Glutamatergic neuron (in vitro differentiated cells): ENCODE measurements around the gene MSI2. TPM values are rescaled to one million over a fixed set of nuclear protein-coding genes. Genes with fewer than 3 reads are reported as not detected.

Source experiments
- DNase-seq: peaks from one replicate; pipeline ENCODE4 v3.0.0; 2022
- H3K27ac Mint-ChIP-seq: one replicate; pipeline ENCODE4 v1.8.0; 2020; ENCODE audit warnings: mild to moderate bottlenecking, mixed read lengths, inconsistent platforms; ENCODE audit not compliant: unreplicated experiment
- H3K27me3 Mint-ChIP-seq: one replicate; pipeline ENCODE4 v1.8.0; 2020; ENCODE audit warnings: mild to moderate bottlenecking, moderate library complexity, mixed read lengths, inconsistent platforms; ENCODE audit not compliant: unreplicated experiment
- H3K36me3 Mint-ChIP-seq: one replicate; pipeline ENCODE4 v1.8.0; 2020; ENCODE audit warnings: mild to moderate bottlenecking, mixed read lengths, inconsistent platforms; ENCODE audit not compliant: unreplicated experiment
- H3K4me1 Mint-ChIP-seq: one replicate; pipeline ENCODE4 v1.8.0; 2020; ENCODE audit warnings: mild to moderate bottlenecking, low read depth, mixed read lengths, inconsistent platforms; ENCODE audit not compliant: unreplicated experiment
- H3K4me3 Mint-ChIP-seq: one replicate; pipeline ENCODE4 v1.8.0; 2020; ENCODE audit warnings: mild to moderate bottlenecking, mixed read lengths, inconsistent platforms; ENCODE audit not compliant: unreplicated experiment
- H3K9me3 Mint-ChIP-seq: one replicate; pipeline ENCODE4 v1.8.0; 2020; ENCODE audit warnings: mild to moderate bottlenecking, moderate library complexity, mixed read lengths, inconsistent platforms; ENCODE audit not compliant: unreplicated experiment
- total RNA-seq: library from RNA; stranded (reverse); fragmentation: NEBNext Ultra II Directional; extraction: Animal tissue kit (Norgen Biotek cat#: 25700); gene quantifications from one replicate; pipeline ENCODE4 v1.2.1, GENCODE V29; 2021; ENCODE audit not compliant: unreplicated experiment
- TF ChIP-seq, protein P1 (sequence below): fragments of 200-600 bp; sonication (generic); IDR thresholded peaks from one replicate; pipeline ENCODE4 v1.5.0; 2021; ENCODE audit not compliant: partially characterized antibody, unreplicated experiment

Gene MSI2
- total RNA-seq, 1 donor from 2014 or later: 141 TPM

DNA sequence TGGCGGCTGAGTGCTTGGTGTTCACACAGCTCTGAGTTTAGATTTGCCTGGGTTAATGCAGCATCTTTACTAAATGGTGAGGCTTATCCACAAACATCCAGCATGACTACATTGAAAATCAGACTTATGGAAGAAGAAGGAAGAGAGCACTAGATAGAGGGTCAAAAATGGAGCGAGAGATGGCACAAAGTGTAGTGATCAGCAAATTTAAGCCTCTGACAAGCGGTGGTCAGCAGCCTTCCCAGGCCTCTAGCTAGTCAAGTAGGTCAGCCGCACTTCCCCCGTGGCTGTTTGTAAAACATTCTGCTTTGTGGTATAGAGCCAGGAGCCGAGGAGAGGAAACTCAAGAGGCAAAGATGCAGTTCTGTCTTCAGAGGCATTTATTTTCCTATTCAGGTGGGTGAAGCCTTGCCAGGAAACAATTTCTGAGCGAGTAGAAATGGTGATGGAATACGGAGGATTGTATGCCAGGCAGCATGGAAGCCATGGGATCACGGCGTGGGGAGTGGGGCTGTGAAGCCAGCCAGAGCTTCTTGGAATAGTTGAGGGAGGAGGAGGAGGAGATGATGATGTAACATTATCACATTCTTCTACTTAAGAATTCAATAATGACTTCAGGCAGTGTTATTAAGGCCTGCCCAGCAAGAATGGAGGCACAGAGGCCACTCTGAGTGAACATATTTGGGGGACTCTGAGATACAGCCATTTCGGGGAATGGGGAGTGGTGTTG lies 118.9 kb downstream of the MSI2 start:
- no peak for DNase-seq
- Mint-ChIP-seq H3K27me3 (peaks cover 2% of the 10 kb centered on the region), H3K27ac (no peak overlapping the region), H3K9me3 (peaks cover 7% of the 10 kb centered on the region), H3K4me3 (no peak overlapping the region), H3K36me3 (peaks cover 10% of the 10 kb centered on the region), H3K4me1 (peaks cover 9% of the 10 kb centered on the region)
- TF ChIP-seq, protein P1, sequence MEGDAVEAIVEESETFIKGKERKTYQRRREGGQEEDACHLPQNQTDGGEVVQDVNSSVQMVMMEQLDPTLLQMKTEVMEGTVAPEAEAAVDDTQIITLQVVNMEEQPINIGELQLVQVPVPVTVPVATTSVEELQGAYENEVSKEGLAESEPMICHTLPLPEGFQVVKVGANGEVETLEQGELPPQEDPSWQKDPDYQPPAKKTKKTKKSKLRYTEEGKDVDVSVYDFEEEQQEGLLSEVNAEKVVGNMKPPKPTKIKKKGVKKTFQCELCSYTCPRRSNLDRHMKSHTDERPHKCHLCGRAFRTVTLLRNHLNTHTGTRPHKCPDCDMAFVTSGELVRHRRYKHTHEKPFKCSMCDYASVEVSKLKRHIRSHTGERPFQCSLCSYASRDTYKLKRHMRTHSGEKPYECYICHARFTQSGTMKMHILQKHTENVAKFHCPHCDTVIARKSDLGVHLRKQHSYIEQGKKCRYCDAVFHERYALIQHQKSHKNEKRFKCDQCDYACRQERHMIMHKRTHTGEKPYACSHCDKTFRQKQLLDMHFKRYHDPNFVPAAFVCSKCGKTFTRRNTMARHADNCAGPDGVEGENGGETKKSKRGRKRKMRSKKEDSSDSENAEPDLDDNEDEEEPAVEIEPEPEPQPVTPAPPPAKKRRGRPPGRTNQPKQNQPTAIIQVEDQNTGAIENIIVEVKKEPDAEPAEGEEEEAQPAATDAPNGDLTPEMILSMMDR: no peak

DNA sequence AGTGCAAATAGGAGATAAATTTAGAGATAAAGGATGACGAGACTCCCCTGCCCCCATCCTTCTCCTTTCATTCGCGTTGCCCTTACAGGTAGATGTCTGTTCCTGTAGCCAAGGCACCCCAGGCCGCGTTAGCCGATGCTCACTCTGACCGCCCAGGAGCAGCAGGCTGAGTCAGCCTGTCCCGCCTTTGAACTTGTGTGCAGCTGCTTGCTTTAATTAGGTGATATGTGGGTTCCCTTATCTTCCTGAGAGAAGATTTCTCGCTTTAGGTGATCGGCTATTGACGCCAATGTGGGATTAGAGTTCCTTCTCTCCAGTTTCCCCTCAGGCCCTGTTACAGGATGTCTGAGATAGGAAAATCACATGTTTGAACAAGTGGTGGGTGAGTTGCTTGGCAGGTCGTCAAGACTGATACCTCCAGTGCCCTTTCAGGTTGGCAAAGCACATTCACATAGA lies 119.5 kb downstream of the MSI2 start:
- Mint-ChIP-seq H3K27me3 (peaks cover 4% of the 10 kb centered on the region), H3K27ac (no peak overlapping the region), H3K36me3 (peaks cover 10% of the 10 kb centered on the region), H3K9me3 (peaks cover 7% of the 10 kb centered on the region), H3K4me1 (peaks cover 5% of the 10 kb centered on the region), H3K4me3 (no peak overlapping the region)
- TF ChIP-seq, protein P1: no peak
- no peak for DNase-seq

DNA sequence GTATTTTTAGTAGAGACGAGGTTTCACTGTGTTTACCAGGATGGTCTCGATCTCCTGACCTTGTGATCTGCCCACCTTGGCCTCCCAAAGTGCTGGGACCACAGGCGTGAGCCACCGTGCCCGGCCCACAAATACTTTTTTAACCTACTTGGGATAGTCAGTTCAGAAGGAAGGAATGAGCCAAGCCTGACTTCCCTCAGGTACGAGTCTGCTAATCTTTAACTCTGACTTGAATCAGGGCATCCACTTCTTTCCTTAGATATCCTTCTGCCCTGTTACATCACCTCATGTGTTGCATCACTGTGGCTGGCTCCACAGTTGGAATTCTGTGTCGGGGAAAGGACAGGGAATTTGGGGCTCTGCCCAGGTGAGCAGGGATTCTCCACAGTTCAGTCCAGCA lies 120.8 kb downstream of the MSI2 start:
- Mint-ChIP-seq H3K36me3 (peaks cover 10% of the 10 kb centered on the region), H3K27me3 (peaks cover 4% of the 10 kb centered on the region), H3K4me1 (peaks cover 2% of the 10 kb centered on the region), H3K4me3 (no peak overlapping the region), H3K9me3 (peaks cover 7% of the 10 kb centered on the region), H3K27ac (no peak overlapping the region)
- DNase-seq: no peak
- TF ChIP-seq, protein P1: no peak

DNA sequence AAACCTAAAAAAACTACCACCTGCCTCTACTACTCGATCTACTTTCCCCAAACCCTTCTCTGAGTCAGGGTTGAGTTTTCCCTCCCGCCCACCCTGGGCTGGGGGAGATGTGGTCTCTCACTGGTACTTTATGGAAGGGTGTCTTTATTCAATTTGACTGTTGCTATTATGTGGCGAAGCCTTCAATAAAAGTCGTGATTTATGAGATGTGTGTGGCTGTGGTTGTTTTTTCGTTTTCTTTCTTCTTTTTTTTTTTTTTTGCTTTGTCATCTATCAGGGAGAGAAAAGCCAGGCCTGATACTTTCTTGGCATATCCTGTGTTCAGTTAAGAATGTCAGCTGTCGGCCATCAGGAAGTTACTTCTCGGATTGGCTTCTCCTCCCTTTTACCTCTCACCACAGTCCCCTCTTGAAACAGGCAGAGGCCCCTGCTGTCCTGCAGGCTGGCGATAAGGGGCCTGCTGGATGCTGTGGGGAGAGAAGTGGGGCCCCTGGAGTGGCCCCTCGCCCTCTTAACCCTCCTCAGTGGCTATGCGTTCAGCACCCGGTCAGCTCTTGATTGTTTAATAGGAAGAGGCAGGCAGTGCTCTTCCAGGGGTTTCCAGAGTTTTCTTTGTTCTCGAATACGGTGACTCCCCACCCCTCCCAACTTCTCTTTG lies 123.0 kb downstream of the MSI2 start:
- DNase-seq: no peak
- H3K9me3 Mint-ChIP-seq: peaks cover 5% of the 10 kb centered on the region
- no peaks in the 10 kb centered on the region for H3K36me3 Mint-ChIP-seq
- peak overlapping the region; percentile 53 for H3K27ac Mint-ChIP-seq
- TF ChIP-seq, protein P1: no peak
- H3K4me1 Mint-ChIP-seq: peaks cover 5% of the 10 kb centered on the region
- H3K4me3 Mint-ChIP-seq: no peak overlapping the region
- peaks cover 9% of the 10 kb centered on the region for H3K27me3 Mint-ChIP-seq

DNA sequence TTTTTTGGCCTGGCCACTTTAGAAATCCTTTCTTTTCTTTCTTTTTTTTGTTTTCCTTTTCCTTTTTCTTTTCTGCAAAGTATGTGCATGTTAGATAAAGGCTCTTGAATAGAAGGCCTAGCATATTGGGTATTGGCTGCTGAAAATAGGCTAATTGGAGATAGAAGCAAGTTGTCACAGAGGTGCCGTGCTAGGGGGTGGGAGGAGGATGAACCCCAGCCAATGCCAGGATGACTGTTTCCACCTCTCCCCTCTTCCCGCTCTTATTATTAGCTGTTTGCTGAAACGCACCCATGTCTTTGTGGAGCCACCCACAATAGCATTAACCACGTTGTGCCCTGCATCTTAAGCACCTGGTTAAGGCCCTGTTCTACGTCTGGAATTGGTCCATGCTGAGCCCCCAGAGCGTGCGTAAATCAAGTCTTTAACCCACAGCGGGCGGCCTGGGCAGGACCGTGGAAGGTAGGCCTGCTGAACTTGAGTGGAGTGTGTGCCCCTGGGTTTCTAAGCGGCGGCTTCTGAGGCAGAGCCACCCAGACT lies 123.6 kb downstream of the MSI2 start:
- peaks cover 9% of the 10 kb centered on the region for H3K27me3 Mint-ChIP-seq
- H3K4me3 Mint-ChIP-seq: no peak overlapping the region
- peak overlapping the region; percentile 53 for H3K27ac Mint-ChIP-seq
- H3K36me3 Mint-ChIP-seq: peaks cover 5% of the 10 kb centered on the region
- peaks cover 5% of the 10 kb centered on the region for H3K9me3 Mint-ChIP-seq
- H3K4me1 Mint-ChIP-seq: peaks cover 5% of the 10 kb centered on the region
- DNase-seq: no peak
- TF ChIP-seq, protein P1: no peak
